K562 (cell line): ENCODE measurements around the gene TEX9.
"Not testable (repeated sequence)": the region's sequence is repeated elsewhere in the genome, so short reads cannot be mapped to it uniquely, and the experiment has no call there.

ENCODE experiments used
- CTCF ChIP-seq, 3 experiments: IDR thresholded peaks in 2 of 3; conservative IDR thresholded peaks in 1 of 3; 2 replicates each; pipeline ENCODE4 v1.5.1; 2011 to 2012; ENCODE audit warnings: low read length in 3 of 3, mild to moderate bottlenecking in 3 of 3, control low read depth in 2 of 3, improper control_type of control experiment in 1 of 3, inconsistent platforms in 1 of 3, low read depth in 1 of 3, mixed read lengths in 1 of 3, moderate library complexity in 1 of 3; ENCODE audit not compliant: insufficient read depth in 2 of 3
- NFYB ChIP-seq: IDR thresholded peaks from 2 replicates; pipeline ENCODE4 v1.6.1; 2011; ENCODE audit warnings: mild to moderate bottlenecking, moderate library complexity; ENCODE audit not compliant: insufficient read length; ENCODE audit errors: extremely low read depth
- PRDM10 ChIP-seq: fragments of 450-650 bp; IDR thresholded peaks from 2 replicates; pipeline ENCODE4 v1.6.1; 2018; ENCODE audit not compliant: partially characterized antibody
- TAF1 ChIP-seq: IDR thresholded peaks from 2 replicates; pipeline ENCODE4 v1.6.1; 2011; ENCODE audit warnings: mild to moderate bottlenecking, low read length, moderate library complexity; ENCODE audit not compliant: insufficient read depth, control insufficient read depth, severe bottlenecking; ENCODE audit errors: extremely low read depth
- TAF15 ChIP-seq: fragments of 200-400 bp; formaldehyde crosslinking; IDR thresholded peaks from 2 replicates; pipeline ENCODE4 v1.6.1; 2017; ENCODE audit warnings: mild to moderate bottlenecking, low read depth, low read length, moderate library complexity
- TOE1 ChIP-seq, 2 experiments: fragments of 450-650 bp in 1 of 2; sonication (generic) in 1 of 2; formaldehyde crosslinking in 1 of 2; IDR thresholded peaks; 2 replicates each; pipeline versions ENCODE4 v1.7.1 to v1.8.0; 2016 to 2022; ENCODE audit warnings: borderline replicate concordance in 2 of 2, mild to moderate bottlenecking in 2 of 2, antibody characterized with exemption in 1 of 2, inconsistent platforms in 1 of 2, low read depth in 1 of 2, missing genetic modification reagents in 1 of 2, moderate library complexity in 1 of 2
- ZNF561 ChIP-seq: fragments of 450-650 bp; formaldehyde crosslinking; conservative IDR thresholded peaks from 2 replicates; pipeline ENCODE4 v1.4.0; 2020; ENCODE audit warnings: mild to moderate bottlenecking, moderate library complexity

GRCh38 chr15:56413114-56413733, 48.0 kb downstream of the TEX9 start:
- not testable (repeated sequence) for TF ChIP-seq NFYB; TOE1 (IDR thresholded peaks at IDR 0.05; ENCODE audit: borderline replicate concordance); TOE1 (CRISPR knock-in tag; IDR thresholded peaks at IDR 0.05; ENCODE audit: borderline replicate concordance, low read depth); TAF1; TAF15; CTCF (IDR thresholded peaks at IDR 0.05 in 2 of 3, conservative IDR thresholded peaks at IDR 0.05 in 1 of 3; ENCODE audit: insufficient read depth in 2 of 3, low read depth in 1 of 3, low read length in 3 of 3); PRDM10; ZNF561 (CRISPR knock-in tag)
